ENCODE data around the gene HABP4.

Gene HABP4

GRCh38 chr9:96514800-96515158 lies 64.8 kb downstream of the HABP4 start:
- TF ChIP-seq FOXP2 (optimal IDR thresholded peaks at IDR 0.05; ENCODE audit: borderline replicate concordance, extremely low read depth, extremely low read length, insufficient read depth): no peak
- TF ChIP-seq SIN3A (IDR thresholded peaks at IDR 0.05; ENCODE audit: borderline replicate concordance, insufficient read depth, low read length): no peak
- no peak for TF ChIP-seq TAF1 (IDR thresholded peaks at IDR 0.05; ENCODE audit: borderline replicate concordance, insufficient read depth, low read length)
- no peak for TF ChIP-seq POLR2AphosphoS5 (IDR thresholded peaks at IDR 0.05; ENCODE audit: low read depth, low read length)
- no peak for TF ChIP-seq REST (IDR thresholded peaks at IDR 0.05; ENCODE audit: insufficient read depth in 1 of 2, low read depth in 2 of 2, low read length in 2 of 2)

GRCh38 chr9:96515621-96516470 lies 65.9 kb downstream of the HABP4 start:
- TF ChIP-seq SIN3A (IDR thresholded peaks at IDR 0.05; ENCODE audit: borderline replicate concordance, insufficient read depth, low read length) (no peak), FOXP2 (optimal IDR thresholded peaks at IDR 0.05; ENCODE audit: borderline replicate concordance, extremely low read depth, extremely low read length, insufficient read depth) (no peak), POLR2AphosphoS5 (IDR thresholded peaks at IDR 0.05; ENCODE audit: low read depth, low read length) (no peak), REST (IDR thresholded peaks at IDR 0.05; ENCODE audit: insufficient read depth in 1 of 2, low read depth in 2 of 2, low read length in 2 of 2) (no peak), TAF1 (IDR thresholded peaks at IDR 0.05; ENCODE audit: borderline replicate concordance, insufficient read depth, low read length) (no peak)

- TF ChIP-seq POLR2AphosphoS5 (IDR thresholded peaks at IDR 0.05; ENCODE audit: low read depth, low read length) (no peak), SIN3A (IDR thresholded peaks at IDR 0.05; ENCODE audit: borderline replicate concordance, insufficient read depth, low read length) (no peak), FOXP2 (optimal IDR thresholded peaks at IDR 0.05; ENCODE audit: borderline replicate concordance, extremely low read depth, extremely low read length, insufficient read depth) (no peak), TAF1 (IDR thresholded peaks at IDR 0.05; ENCODE audit: borderline replicate concordance, insufficient read depth, low read length) (no peak), REST (IDR thresholded peaks at IDR 0.05; ENCODE audit: insufficient read depth in 1 of 2, low read depth in 2 of 2, low read length in 2 of 2) (no peak)
Measured at GRCh38 chr9:96519095-96519494, 69.1 kb downstream of the HABP4 start.

GRCh38 chr9:96519787-96520186 lies 69.8 kb downstream of the HABP4 start:
- TF ChIP-seq SIN3A (IDR thresholded peaks at IDR 0.05; ENCODE audit: borderline replicate concordance, insufficient read depth, low read length) (no peak), POLR2AphosphoS5 (IDR thresholded peaks at IDR 0.05; ENCODE audit: low read depth, low read length) (no peak), FOXP2 (optimal IDR thresholded peaks at IDR 0.05; ENCODE audit: borderline replicate concordance, extremely low read depth, extremely low read length, insufficient read depth) (no peak), REST (IDR thresholded peaks at IDR 0.05; ENCODE audit: insufficient read depth in 1 of 2, low read depth in 2 of 2, low read length in 2 of 2) (no peak), TAF1 (IDR thresholded peaks at IDR 0.05; ENCODE audit: borderline replicate concordance, insufficient read depth, low read length) (no peak)

Measured in PFSK-1 (cell line).